ENCODE data around the gene FAM200C. TPM values are rescaled to one million over a fixed set of nuclear protein-coding genes. Genes with fewer than 3 reads are reported as not detected.
A peak's percentile ranks its signal among the peaks of the same experiment; 100 is the strongest.

FAM200C gene
- total and polyA plus RNA-seq, 2 of the 13 experiments (the other 11 are each of a cell fraction or from before 2014, with no cell fraction given), result 3.2 to 4.7 TPM

DNA sequence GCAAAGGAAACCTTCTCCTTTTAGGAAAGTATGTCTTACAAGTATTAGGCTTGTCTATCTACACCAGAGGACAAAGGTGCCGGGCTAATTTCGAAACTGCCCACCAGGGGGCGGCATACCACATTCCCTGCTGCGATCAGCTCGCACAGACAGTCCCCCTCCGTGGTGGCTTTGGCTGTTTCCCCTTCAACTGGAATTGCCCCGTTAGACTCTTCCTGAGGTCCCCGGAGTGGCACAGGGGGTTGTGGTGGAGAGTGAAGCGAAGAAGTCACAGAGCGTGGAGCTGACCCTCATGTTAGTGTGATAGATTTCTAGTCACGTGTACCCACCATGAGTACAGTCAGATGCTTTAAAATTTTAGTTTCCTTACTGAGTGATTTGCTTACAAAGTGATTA, 39.3 kb upstream of the FAM200C start (continued):
- TF ChIP-seq, protein P1, sequence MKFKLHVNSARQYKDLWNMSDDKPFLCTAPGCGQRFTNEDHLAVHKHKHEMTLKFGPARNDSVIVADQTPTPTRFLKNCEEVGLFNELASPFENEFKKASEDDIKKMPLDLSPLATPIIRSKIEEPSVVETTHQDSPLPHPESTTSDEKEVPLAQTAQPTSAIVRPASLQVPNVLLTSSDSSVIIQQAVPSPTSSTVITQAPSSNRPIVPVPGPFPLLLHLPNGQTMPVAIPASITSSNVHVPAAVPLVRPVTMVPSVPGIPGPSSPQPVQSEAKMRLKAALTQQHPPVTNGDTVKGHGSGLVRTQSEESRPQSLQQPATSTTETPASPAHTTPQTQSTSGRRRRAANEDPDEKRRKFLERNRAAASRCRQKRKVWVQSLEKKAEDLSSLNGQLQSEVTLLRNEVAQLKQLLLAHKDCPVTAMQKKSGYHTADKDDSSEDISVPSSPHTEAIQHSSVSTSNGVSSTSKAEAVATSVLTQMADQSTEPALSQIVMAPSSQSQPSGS (CRISPR knock-in tag; IDR thresholded peaks at IDR 0.05), result no peak
- TF ChIP-seq HOXA7 (CRISPR knock-in tag; IDR thresholded peaks at IDR 0.05), result no peak
- TF ChIP-seq SMC3 (IDR thresholded peaks at IDR 0.05; ENCODE audit: low read length), result peak; percentile 83
- no peak for TF ChIP-seq ZNF326 (CRISPR knock-in tag; IDR thresholded peaks at IDR 0.05; ENCODE audit: borderline replicate concordance)
- TF ChIP-seq NFRKB (IDR thresholded peaks at IDR 0.05), result no peak
- TF ChIP-seq PHF20 (CRISPR knock-in tag; IDR thresholded peaks at IDR 0.05), result no peak
- no peak for TF ChIP-seq RORA (CRISPR knock-in tag; IDR thresholded peaks at IDR 0.05)
- no peak for TF ChIP-seq IRX3 (CRISPR knock-in tag; IDR thresholded peaks at IDR 0.05; ENCODE audit: borderline replicate concordance, low read depth)
- TF ChIP-seq LCORL (IDR thresholded peaks at IDR 0.05), result no peak
- TF ChIP-seq LCORL (CRISPR knock-in tag; IDR thresholded peaks at IDR 0.05), result peak; percentile 48; the same call in 1 of the 2 replicates
- TF ChIP-seq, protein P2, sequence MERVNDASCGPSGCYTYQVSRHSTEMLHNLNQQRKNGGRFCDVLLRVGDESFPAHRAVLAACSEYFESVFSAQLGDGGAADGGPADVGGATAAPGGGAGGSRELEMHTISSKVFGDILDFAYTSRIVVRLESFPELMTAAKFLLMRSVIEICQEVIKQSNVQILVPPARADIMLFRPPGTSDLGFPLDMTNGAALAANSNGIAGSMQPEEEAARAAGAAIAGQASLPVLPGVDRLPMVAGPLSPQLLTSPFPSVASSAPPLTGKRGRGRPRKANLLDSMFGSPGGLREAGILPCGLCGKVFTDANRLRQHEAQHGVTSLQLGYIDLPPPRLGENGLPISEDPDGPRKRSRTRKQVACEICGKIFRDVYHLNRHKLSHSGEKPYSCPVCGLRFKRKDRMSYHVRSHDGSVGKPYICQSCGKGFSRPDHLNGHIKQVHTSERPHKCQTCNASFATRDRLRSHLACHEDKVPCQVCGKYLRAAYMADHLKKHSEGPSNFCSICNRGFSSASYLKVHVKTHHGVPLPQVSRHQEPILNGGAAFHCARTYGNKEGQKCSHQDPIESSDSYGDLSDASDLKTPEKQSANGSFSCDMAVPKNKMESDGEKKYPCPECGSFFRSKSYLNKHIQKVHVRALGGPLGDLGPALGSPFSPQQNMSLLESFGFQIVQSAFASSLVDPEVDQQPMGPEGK (CRISPR knock-in tag; IDR thresholded peaks at IDR 0.05), result peak; percentile 13; the same call in 1 of the 2 replicates
- TF ChIP-seq, protein P3, sequence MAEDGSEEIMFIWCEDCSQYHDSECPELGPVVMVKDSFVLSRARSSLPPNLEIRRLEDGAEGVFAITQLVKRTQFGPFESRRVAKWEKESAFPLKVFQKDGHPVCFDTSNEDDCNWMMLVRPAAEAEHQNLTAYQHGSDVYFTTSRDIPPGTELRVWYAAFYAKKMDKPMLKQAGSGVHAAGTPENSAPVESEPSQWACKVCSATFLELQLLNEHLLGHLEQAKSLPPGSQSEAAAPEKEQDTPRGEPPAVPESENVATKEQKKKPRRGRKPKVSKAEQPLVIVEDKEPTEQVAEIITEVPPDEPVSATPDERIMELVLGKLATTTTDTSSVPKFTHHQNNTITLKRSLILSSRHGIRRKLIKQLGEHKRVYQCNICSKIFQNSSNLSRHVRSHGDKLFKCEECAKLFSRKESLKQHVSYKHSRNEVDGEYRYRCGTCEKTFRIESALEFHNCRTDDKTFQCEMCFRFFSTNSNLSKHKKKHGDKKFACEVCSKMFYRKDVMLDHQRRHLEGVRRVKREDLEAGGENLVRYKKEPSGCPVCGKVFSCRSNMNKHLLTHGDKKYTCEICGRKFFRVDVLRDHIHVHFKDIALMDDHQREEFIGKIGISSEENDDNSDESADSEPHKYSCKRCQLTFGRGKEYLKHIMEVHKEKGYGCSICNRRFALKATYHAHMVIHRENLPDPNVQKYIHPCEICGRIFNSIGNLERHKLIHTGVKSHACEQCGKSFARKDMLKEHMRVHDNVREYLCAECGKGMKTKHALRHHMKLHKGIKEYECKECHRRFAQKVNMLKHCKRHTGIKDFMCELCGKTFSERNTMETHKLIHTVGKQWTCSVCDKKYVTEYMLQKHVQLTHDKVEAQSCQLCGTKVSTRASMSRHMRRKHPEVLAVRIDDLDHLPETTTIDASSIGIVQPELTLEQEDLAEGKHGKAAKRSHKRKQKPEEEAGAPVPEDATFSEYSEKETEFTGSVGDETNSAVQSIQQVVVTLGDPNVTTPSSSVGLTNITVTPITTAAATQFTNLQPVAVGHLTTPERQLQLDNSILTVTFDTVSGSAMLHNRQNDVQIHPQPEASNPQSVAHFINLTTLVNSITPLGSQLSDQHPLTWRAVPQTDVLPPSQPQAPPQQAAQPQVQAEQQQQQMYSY (CRISPR knock-in tag; IDR thresholded peaks at IDR 0.05), result no peak
- no peak for TF ChIP-seq RFXANK (CRISPR knock-in tag; IDR thresholded peaks at IDR 0.05)
- TF ChIP-seq HDAC1 (CRISPR knock-in tag; IDR thresholded peaks at IDR 0.05), result no peak
- TF ChIP-seq, protein P4, sequence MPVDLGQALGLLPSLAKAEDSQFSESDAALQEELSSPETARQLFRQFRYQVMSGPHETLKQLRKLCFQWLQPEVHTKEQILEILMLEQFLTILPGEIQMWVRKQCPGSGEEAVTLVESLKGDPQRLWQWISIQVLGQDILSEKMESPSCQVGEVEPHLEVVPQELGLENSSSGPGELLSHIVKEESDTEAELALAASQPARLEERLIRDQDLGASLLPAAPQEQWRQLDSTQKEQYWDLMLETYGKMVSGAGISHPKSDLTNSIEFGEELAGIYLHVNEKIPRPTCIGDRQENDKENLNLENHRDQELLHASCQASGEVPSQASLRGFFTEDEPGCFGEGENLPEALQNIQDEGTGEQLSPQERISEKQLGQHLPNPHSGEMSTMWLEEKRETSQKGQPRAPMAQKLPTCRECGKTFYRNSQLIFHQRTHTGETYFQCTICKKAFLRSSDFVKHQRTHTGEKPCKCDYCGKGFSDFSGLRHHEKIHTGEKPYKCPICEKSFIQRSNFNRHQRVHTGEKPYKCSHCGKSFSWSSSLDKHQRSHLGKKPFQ (CRISPR knock-in tag; IDR thresholded peaks at IDR 0.05; ENCODE audit: insufficient replicate concordance), result no peak
- no peak for TF ChIP-seq MIER3 (CRISPR knock-in tag; IDR thresholded peaks at IDR 0.05; ENCODE audit: borderline replicate concordance)
- TF ChIP-seq, protein P5, sequence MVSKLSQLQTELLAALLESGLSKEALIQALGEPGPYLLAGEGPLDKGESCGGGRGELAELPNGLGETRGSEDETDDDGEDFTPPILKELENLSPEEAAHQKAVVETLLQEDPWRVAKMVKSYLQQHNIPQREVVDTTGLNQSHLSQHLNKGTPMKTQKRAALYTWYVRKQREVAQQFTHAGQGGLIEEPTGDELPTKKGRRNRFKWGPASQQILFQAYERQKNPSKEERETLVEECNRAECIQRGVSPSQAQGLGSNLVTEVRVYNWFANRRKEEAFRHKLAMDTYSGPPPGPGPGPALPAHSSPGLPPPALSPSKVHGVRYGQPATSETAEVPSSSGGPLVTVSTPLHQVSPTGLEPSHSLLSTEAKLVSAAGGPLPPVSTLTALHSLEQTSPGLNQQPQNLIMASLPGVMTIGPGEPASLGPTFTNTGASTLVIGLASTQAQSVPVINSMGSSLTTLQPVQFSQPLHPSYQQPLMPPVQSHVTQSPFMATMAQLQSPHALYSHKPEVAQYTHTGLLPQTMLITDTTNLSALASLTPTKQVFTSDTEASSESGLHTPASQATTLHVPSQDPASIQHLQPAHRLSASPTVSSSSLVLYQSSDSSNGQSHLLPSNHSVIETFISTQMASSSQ (IDR thresholded peaks at IDR 0.05; ENCODE audit: low read depth), result no peak
- TF ChIP-seq, protein P5 (CRISPR knock-in tag; IDR thresholded peaks at IDR 0.05; ENCODE audit: borderline replicate concordance), result peak; percentile 24; the same call in 1 of the 2 replicates
- no peak for TF ChIP-seq ATM (IDR thresholded peaks at IDR 0.05; ENCODE audit: borderline replicate concordance)

All from HepG2 (cell line).